Naive B cell (primary cell): ENCODE data around the gene CMYA5. TPM values are rescaled to one million over a fixed set of nuclear protein-coding genes. Genes with fewer than 3 reads are reported as not detected.
"Not testable (repeated sequence)": the region's sequence is repeated elsewhere in the genome, so short reads cannot be mapped to it uniquely, and the experiment has no call there.

Experiments used
- ATAC-seq, 2 donors: fragments of 150-1000 bp; cut with Tn5 transposase; 2 replicates each; pipeline ENCODE4 v1.10.0; 2021; ENCODE audit warnings: low read depth in 2 of 2, mild to moderate bottlenecking in 2 of 2, moderate library complexity in 2 of 2
- DNase-seq: peaks from one replicate; pipeline ENCODE4 v3.0.0; 2022
- H3K27ac Mint-ChIP-seq, 6 donors: one replicate each; pipeline ENCODE4 v1.8.0; 2020 to 2022; ENCODE audit warnings: mild to moderate bottlenecking in 6 of 6, mixed read lengths in 6 of 6, moderate library complexity in 5 of 6, inconsistent platforms in 2 of 6
- H3K27me3 Mint-ChIP-seq, 3 donors: one replicate each; pipeline ENCODE4 v1.8.0; 2021 to 2022; ENCODE audit warnings: mixed read lengths in 3 of 3, mild to moderate bottlenecking in 1 of 3
- H3K36me3 Mint-ChIP-seq, 2 donors: one replicate each; pipeline ENCODE4 v1.8.0; 2020 to 2022; ENCODE audit warnings: mixed read lengths in 2 of 2, inconsistent platforms in 1 of 2, mild to moderate bottlenecking in 1 of 2
- H3K4me1 Mint-ChIP-seq, 3 donors: one replicate each; pipeline ENCODE4 v1.8.0; 2020 to 2022; ENCODE audit warnings: mixed read lengths in 3 of 3, inconsistent platforms in 1 of 3, mild to moderate bottlenecking in 1 of 3, moderate library complexity in 1 of 3
- H3K4me3 Mint-ChIP-seq, 8 donors: one replicate each; pipeline ENCODE4 v1.8.0; 2020 to 2022; ENCODE audit warnings: mild to moderate bottlenecking in 8 of 8, mixed read lengths in 8 of 8, moderate library complexity in 8 of 8, inconsistent platforms in 2 of 8
- H3K9me3 Mint-ChIP-seq, 7 donors: one replicate each; pipeline ENCODE4 v1.8.0; 2020 to 2022; ENCODE audit warnings: mixed read lengths in 7 of 7, mild to moderate bottlenecking in 5 of 7, inconsistent platforms in 2 of 7, moderate library complexity in 1 of 7
- polyA plus RNA-seq, 6 donors: library from polyadenylated mRNA; unstranded; fragments of 300-500 nt; fragmentation: Illumina TruSeq; gene quantifications; one replicate each; pipeline ENCODE4 v1.2.3, GENCODE V29; 2021; ENCODE audit warnings: low read depth in 6 of 6

CMYA5 gene
- polyA plus RNA-seq, 6 donors from 2014 or later, result not detected

DNA sequence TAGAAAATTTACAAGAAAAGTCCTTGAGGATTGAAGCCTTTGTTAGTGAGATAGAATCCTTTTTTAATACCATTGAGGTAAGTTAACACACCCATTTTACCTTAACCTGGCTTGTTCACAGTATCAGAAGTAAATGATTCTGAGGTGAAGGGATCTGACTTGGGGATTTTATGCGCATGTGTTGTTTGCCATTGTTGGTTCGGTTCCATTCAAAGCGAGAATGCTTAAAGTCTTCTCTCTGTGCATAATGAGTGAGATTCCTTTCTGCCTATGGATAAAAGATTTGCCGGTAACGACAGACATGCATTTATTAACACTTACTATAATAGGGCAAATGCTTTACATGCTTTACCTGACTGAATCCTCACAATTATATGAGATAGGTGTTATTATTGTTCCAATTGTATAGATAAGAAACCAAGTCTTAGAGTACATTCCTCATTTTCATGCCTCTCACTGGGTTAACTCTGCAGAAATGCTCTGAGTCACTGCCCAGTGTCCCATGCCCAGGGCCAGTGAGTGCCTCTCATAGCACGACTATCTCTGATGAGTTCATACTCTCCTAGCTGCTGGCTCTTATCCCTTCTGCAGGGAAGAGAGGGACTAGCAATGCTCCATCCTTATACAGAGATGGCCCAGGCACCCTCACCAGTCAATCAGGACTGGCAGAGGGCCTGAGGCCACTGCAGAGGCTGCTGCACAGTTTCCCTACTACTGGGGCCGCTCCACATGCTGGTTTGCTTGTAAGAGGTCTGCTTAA lies 54.4 kb downstream of the CMYA5 start:
- Mint-ChIP-seq H3K4me1 (no peaks in the 10 kb centered on the region), H3K27me3 (peaks cover 0 to 10% (median 4%) of the 10 kb centered on the region in 3 donors), H3K9me3 (peaks cover 0 to 5% (median 0%) of the 10 kb centered on the region in 7 donors), H3K27ac (no peak overlapping the region), H3K36me3 (no peaks in the 10 kb centered on the region), H3K4me3 (no peak overlapping the region)
- no peak for DNase-seq
- ATAC-seq, result no peak

DNA sequence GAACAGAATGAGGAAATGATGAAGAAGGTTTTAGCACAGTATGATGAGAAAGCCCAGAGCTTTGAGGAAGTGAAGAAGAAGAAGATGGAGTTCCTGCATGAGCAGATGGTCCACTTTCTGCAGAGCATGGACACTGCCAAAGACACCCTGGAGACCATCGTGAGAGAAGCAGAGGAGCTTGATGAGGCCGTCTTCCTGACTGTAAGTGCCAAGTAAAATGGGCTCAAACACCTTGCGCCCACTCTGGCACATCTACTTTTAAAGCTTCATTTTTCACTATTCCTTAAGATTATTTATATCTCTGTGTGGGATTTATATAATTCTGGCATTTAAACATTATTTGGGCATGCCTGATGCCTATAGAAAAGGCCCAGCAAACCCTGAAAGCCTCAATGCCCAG lies 55.6 kb downstream of the CMYA5 start:
- no peak for ATAC-seq
- no peak for DNase-seq
- Mint-ChIP-seq H3K27me3 (peaks cover 0 to 10% (median 7%) of the 10 kb centered on the region in 3 donors), H3K9me3 (peaks cover 0 to 5% (median 0%) of the 10 kb centered on the region in 7 donors), H3K4me1 (no peaks in the 10 kb centered on the region), H3K36me3 (no peaks in the 10 kb centered on the region), H3K27ac (no peak overlapping the region), H3K4me3 (no peak overlapping the region)

DNA sequence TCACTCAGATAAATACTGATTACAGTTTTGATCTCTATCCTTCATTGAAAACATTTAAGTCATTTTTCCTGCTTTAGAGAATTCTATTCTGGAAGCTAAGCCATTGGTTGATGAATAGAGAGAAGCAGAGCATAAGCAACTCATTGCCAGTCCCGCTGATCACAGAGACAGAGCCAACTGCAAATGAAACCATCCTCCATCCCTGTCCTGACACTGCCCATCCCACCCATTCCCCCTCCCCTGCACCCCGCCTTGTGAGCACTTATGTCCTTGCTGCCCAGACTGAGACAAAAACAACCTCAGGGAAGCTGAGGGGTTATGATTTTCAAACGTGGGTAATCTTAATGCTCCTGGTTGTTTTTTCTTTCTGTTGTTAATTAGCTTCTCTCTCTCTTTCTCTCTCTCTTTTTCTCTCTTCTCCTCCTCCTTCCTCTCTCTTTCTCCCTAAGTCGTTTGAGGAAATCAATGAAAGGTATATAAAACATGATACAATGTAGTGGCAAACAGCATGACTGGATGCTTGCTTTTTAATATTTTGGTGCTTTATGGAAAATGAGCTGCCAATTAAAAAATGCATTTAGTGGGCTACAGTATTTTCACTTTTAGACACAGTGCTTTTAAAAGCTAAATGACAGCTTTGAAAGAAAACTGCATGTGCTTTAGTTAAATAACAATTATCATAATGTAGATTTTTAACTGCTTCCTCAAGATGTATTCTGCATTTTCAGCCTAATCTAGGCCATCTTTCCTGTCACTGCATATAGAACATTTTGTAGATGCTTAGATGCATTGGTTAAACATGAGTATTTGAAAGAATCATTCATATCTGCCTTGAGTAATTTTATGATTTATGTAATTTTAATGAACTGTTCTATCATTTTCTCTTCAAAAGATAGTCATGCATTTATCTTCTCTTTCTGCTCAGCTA lies 57.3 kb downstream of the CMYA5 start:
- ATAC-seq (no peak), DNase-seq (no peak)
- H3K27me3 Mint-ChIP-seq, result peaks cover 9 to 19% (median 15%) of the 10 kb centered on the region in 3 donors
- no peaks in the 10 kb centered on the region for H3K36me3 Mint-ChIP-seq
- no peak overlapping the region for H3K27ac Mint-ChIP-seq
- H3K4me3 Mint-ChIP-seq, result no peak overlapping the region
- no peaks in the 10 kb centered on the region for H3K4me1 Mint-ChIP-seq
- H3K9me3 Mint-ChIP-seq, result peaks cover 0 to 5% (median 0%) of the 10 kb centered on the region in 7 donors

DNA sequence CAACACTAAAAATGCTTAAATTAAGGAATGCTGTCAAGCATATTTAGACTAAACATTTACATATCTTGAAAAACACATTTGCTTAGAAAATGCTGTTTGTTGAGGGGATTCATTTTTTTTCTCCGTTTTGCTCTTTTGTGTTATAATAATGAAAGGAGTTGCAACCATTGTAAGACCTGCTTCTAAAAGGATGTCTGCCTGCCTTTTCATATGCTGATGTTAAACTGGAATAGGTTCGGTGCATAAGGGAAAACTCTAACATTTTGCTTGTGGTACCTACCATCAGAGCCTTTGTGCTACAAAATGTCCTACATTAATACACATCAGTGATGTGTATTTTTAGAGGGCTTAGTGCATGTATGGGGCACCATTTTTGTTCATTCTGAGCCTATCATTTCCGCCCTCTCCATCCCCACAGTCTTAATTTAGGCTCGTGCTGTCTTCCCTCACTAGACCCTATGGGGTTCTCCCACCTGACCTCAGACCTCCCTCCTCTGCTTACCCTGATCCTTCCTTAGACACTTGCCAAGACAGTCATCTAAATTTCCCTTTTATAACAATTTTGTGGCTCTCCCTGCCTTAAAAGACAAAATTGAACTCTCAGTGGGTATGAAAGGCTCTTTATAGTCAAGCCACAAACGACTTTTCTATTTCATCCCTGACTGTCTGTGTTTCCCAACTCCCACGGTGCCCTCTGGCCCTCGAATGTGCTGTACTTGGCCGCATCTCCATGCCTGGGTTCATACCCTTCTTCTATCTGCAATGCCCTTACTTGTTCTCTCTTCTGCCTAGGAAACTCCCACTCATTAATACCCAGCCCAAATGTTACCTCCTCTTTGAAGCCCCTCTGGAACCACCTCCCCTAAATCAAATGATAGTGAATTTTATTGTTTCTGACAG lies 61.2 kb downstream of the CMYA5 start:
- no peaks in the 10 kb centered on the region for H3K36me3 Mint-ChIP-seq
- ATAC-seq (no peak), DNase-seq (no peak)
- no peaks in the 10 kb centered on the region for H3K9me3 Mint-ChIP-seq
- H3K4me1 Mint-ChIP-seq, result no peaks in the 10 kb centered on the region
- no peak overlapping the region for H3K27ac Mint-ChIP-seq
- peaks cover 12 to 20% (median 14%) of the 10 kb centered on the region in 3 donors for H3K27me3 Mint-ChIP-seq
- no peak overlapping the region for H3K4me3 Mint-ChIP-seq

DNA sequence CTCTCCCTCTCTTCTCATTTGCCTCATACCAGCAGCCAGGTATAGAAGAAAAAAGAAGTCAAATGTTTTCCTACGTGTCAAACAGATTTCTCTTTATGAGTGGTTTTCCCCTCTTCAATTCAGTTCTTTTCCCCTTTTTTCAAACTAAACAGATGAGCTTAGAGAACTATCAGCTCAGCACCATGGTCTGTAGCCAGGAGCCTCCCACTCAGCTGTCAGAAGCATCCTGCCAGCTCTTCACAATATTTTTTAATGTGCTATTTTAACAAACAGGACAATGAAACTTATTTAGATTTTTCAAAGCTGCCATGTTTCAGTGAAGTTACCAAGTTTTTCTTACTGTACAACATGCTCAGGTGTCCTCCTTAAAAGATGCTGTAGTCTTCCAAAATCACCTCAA lies 63.5 kb downstream of the CMYA5 start:
- Mint-ChIP-seq H3K36me3 (no peaks in the 10 kb centered on the region), H3K4me1 (no peaks in the 10 kb centered on the region), H3K27me3 (peaks cover 12 to 20% (median 14%) of the 10 kb centered on the region in 3 donors), H3K4me3 (no peak overlapping the region), H3K27ac (no peak overlapping the region), H3K9me3 (no peaks in the 10 kb centered on the region)
- DNase-seq, result no peak
- ATAC-seq, result no peak

DNA sequence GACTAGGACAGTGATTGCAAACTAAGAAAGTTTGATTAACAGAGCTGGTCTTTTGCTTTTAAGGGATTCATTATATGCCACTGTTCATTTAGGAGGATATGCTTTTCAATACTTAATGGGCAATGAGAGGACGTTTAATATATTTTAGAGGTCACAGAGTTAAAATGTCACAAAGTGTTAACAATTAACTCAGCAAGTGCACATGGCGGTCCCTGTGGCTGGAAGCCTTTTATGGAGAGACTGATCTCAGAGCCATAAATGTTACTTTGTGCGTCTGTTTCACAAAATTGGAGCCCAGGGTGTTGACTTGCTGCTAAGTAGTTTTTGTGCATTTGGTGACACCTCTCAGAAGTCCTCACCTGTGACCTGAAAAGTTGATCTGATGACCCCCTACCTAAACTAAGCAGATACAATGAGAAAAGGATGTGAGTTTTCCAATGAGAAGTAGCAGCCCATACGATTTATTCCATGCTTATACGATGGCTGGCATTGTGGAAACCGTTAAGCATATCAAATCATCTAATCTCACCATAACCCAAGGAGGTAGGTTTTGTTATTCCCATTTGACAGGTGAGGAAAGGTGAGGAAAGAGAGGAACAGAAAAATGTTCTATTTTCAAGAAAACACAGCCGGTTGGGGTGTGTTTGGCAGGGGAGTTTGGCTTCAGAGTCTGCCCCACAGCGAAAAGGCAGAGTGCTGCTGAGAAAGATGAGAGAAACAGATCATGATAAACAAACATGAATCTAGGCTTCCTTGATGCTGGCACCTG lies 64.4 kb downstream of the CMYA5 start:
- H3K27me3 Mint-ChIP-seq, result peaks cover 12 to 20% (median 14%) of the 10 kb centered on the region in 3 donors
- DNase-seq, result no peak
- H3K36me3 Mint-ChIP-seq, result no peaks in the 10 kb centered on the region
- no peaks in the 10 kb centered on the region for H3K9me3 Mint-ChIP-seq
- no peak overlapping the region for H3K27ac Mint-ChIP-seq
- no peak for ATAC-seq
- H3K4me3 Mint-ChIP-seq, result no peak overlapping the region
- H3K4me1 Mint-ChIP-seq, result no peaks in the 10 kb centered on the region

DNA sequence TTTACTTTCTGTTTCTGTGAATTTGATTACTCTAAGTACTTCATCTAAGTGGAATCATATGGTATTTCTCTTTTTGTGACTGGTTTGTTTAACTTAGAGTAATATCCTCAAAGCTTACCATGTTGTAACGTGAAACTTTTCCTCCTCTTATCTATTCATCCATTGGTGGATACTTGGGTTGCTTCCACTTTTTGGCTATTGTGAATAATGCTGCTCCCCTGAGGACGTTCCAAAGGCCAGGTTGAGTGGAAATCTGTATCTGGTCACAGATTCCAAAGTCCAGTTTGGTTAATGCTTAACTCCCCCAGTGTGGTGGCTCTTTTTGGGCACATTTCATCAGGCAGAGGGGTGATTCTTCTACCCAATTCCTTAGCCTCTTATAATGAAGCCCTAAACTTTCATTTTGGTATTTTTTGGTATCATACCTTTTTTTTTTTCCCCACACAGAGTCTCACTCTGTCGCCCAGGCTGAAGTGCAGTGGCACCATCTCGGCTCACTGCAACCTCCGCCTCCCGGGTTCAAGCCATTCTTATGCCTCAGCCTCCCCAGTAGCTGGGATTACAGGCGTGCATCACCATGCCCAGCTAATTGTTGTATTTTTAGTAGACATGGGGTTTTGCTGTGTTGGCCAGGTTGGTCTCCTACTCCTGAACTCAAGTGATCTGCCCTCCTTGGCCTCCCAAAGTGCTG lies 65.4 kb downstream of the CMYA5 start:
- no peaks in the 10 kb centered on the region for H3K9me3 Mint-ChIP-seq
- ATAC-seq (no peak), DNase-seq (no peak)
- H3K36me3 Mint-ChIP-seq, result no peaks in the 10 kb centered on the region
- peaks cover 12 to 16% (median 14%) of the 10 kb centered on the region in 3 donors for H3K27me3 Mint-ChIP-seq
- no peaks in the 10 kb centered on the region for H3K4me1 Mint-ChIP-seq
- H3K27ac Mint-ChIP-seq, result no peak overlapping the region
- H3K4me3 Mint-ChIP-seq, result no peak overlapping the region

DNA sequence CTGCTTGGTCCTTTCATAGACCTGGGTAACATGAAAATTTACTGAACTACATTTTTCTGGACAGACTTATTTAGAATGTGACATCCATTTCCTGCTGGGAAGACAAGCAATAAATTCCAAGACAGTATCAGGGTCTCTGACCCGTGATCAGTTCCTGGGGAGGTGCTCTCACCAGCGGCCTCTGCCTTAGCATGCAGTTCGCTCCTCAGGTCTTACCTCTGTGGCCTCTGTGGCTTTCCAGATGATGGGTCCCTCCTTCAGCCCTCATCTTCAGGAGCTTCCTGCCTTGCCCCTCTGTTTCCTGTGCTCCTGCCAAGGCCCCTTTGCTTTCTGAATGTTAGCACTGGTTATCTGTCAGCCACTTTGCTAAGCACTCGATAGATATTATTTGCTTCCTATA lies 66.4 kb downstream of the CMYA5 start:
- H3K4me3 Mint-ChIP-seq, result no peak overlapping the region
- no peaks in the 10 kb centered on the region for H3K4me1 Mint-ChIP-seq
- DNase-seq (no peak), ATAC-seq (no peak)
- no peaks in the 10 kb centered on the region for H3K36me3 Mint-ChIP-seq
- peaks cover 6 to 12% (median 9%) of the 10 kb centered on the region in 3 donors for H3K27me3 Mint-ChIP-seq
- peak overlapping the region in 1 of 6 donors; percentile 71 for H3K27ac Mint-ChIP-seq
- H3K9me3 Mint-ChIP-seq, result no peaks in the 10 kb centered on the region

DNA sequence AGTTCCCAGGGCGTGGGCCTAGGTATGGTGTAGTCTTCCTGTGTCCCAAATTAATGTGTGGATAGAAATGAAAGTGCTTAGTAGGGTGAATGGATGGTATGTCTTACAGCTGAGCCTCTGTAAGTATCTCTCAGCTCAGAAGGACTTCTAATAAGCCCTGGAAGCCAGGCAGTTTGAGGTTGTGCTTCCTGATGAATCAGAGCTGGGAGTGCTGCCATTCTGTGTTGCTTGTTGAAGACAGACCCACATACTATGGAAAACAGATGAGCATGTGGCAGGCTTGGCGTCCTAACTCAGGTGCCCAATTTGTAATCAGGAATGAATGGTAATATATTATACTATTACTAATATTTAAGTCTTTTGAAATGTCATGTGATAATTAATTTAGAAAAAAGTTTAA lies 69.8 kb downstream of the CMYA5 start:
- peaks cover 0 to 5% (median 0%) of the 10 kb centered on the region in 3 donors for H3K27me3 Mint-ChIP-seq
- no peak for DNase-seq
- H3K4me1 Mint-ChIP-seq, result no peaks in the 10 kb centered on the region
- ATAC-seq, result no peak
- no peak overlapping the region for H3K27ac Mint-ChIP-seq
- no peak overlapping the region for H3K4me3 Mint-ChIP-seq
- no peaks in the 10 kb centered on the region for H3K36me3 Mint-ChIP-seq
- peaks cover 0 to 4% (median 0%) of the 10 kb centered on the region in 7 donors for H3K9me3 Mint-ChIP-seq

DNA sequence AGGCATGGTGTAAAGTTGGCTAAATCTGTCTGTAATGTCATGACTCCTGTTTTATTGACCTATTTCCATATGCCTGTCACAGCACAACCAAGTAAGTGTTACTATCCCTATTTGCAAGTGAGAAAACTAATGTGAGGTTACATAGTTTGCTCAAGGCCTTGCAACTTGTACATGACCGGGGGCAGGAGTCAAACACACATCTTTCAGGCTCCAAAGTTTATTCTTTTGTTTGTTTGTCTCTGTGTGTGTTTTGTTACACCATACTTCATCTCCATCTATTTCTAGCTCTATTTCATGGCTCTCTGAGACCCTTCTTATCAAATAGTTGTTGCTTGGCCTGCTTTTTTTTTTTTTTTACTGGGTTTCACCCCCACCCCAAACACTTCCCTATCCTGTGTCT lies 70.2 kb downstream of the CMYA5 start:
- no peak for ATAC-seq
- DNase-seq, result no peak
- Mint-ChIP-seq H3K4me3 (no peak overlapping the region), H3K27me3 (peaks cover 0 to under 1% (median 0%) of the 10 kb centered on the region in 3 donors), H3K27ac (peak overlapping the region in 1 of 6 donors; percentile 34), H3K36me3 (no peaks in the 10 kb centered on the region), H3K9me3 (peaks cover 0 to 4% (median 0%) of the 10 kb centered on the region in 7 donors), H3K4me1 (no peaks in the 10 kb centered on the region)

DNA sequence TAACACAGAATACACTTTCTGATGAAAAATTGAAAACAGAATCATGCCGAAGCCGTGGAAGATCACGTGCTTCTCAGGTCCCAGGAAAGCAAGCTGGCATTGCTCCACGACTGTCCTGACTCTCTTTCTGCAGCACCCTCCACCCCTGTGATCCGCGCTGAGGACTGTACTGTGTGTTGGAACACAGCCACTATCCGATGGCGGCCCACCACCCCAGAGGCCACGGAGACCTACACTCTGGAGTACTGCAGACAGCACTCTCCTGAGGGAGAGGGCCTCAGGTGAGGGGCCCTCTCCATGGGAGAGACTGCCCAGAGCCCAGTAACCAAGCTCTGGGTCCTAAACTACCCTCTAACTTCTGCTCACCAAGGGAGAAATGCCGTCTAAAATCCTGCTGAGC lies 73.3 kb downstream of the CMYA5 start:
- peaks cover 0 to 8% (median 0%) of the 10 kb centered on the region in 3 donors for H3K27me3 Mint-ChIP-seq
- H3K27ac Mint-ChIP-seq, result no peak overlapping the region
- no peaks in the 10 kb centered on the region for H3K4me1 Mint-ChIP-seq
- no peaks in the 10 kb centered on the region for H3K36me3 Mint-ChIP-seq
- DNase-seq (no peak), ATAC-seq (no peak)
- no peak overlapping the region for H3K4me3 Mint-ChIP-seq
- peaks cover 0 to 16% (median 4%) of the 10 kb centered on the region in 7 donors for H3K9me3 Mint-ChIP-seq

DNA sequence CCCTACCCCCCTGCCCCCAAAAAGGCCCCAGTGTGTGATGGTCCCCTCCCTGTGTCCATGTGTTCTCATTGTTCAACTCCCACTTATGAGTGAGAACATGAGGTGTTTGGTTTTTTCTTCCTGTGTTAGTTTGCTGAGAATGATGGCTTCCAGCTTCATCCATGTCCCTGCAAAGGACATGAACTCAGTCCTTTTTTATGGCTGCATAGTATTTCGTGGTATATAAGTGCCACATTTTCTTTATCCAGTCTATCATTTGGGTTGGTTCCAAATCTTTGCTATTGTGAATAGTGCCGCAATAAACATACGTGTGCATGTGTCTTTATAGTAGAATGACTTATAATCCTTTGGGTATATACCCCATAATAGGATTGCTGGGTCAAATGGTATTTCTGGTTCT lies 74.5 kb downstream of the CMYA5 start:
- not testable (repeated sequence) for H3K4me1 Mint-ChIP-seq, DNase-seq, H3K36me3 Mint-ChIP-seq, ATAC-seq, H3K4me3 Mint-ChIP-seq
- peaks cover 0 to 27% (median 8%) of the 10 kb centered on the region in 7 donors for H3K9me3 Mint-ChIP-seq
- H3K27me3 Mint-ChIP-seq, result peaks cover 0 to 20% (median 6%) of the 10 kb centered on the region in 3 donors
- H3K27ac Mint-ChIP-seq, result peak overlapping the region in 1 of 6 donors; percentile 16
